ENCODE results near the gene RTTN. TPM values are rescaled to one million over a fixed set of nuclear protein-coding genes. Genes with fewer than 3 reads are reported as not detected.

RTTN gene
- total and polyA plus RNA-seq, 10 of the 15 experiments (the other 5 are each of a cell fraction or from before 2014, with no cell fraction given), result 9.4 to 36.6 (median 15.7) TPM

DNA sequence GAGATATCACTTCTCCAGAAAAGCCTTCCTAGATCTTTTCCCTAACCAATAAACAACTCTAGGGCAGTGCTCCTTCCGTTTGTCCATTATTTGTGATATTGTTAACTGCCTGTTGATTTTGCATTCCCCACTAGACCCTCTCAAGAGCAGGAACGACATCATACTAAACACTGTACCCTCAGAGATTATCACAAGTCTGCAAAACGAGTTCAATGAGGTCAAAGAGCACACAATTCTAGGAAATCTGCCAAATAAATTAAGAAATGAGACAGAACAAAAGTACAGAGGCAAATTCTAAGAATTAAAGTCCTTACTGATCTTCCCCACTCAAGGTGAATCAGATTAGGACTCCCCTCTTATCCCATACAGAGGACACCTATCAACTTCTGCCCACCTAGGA, 7.6 kb downstream of the RTTN start:
- peaks cover 7% of the 10 kb centered on the region for H3K79me2 ChIP-seq (ENCODE audit: control insufficient read depth, insufficient read depth, low read length)
- no peak for ATAC-seq
- 23% methylated on average over 3 of the region's 3 CpGs for WGBS (ENCODE audit: insufficient coverage, insufficient replicate concordance, low lambda C conversion rate, missing lambda C conversion rate)
- no peak overlapping the region for H3K4me2 ChIP-seq (ENCODE audit: control insufficient read depth, insufficient read depth)
- POLR2A ChIA-PET, result interaction anchor here (0.6 kb wide), 1 partner anchor 48 kb away, joined by 3 read pairs; no protein-coding TSS in a partner anchor
- H4K20me1 ChIP-seq (ENCODE audit: control insufficient read depth, insufficient read depth), result no peaks in the 10 kb centered on the region
- TF ChIP-seq CBX3 (IDR thresholded peaks at IDR 0.05; ENCODE audit: borderline replicate concordance, low read depth) (no peak), PAX5 (IDR thresholded peaks at IDR 0.05; ENCODE audit: borderline replicate concordance, low read depth, low read length) (no peak), DPF2 (IDR thresholded peaks at IDR 0.05) (no peak), NR2C1 (IDR thresholded peaks at IDR 0.05) (no peak), ZNF207 (IDR thresholded peaks at IDR 0.05; ENCODE audit: borderline replicate concordance) (no peak), SIX5 (IDR thresholded peaks at IDR 0.05; ENCODE audit: low read depth, low read length, severe bottlenecking) (no peak), PAX8 (IDR thresholded peaks at IDR 0.05) (no peak), KAT2A (conservative IDR thresholded peaks at IDR 0.05; ENCODE audit: control insufficient read depth, low read depth, low read length) (no peak), STAT3 (IDR thresholded peaks at IDR 0.05; ENCODE audit: low read depth, low read length) (no peak), NFIC (IDR thresholded peaks at IDR 0.05; ENCODE audit: low read depth, low read length) (no peak), ASH2L (IDR thresholded peaks at IDR 0.05; ENCODE audit: borderline replicate concordance, low read depth) (no peak), SP1 (IDR thresholded peaks at IDR 0.05; ENCODE audit: low read depth, low read length) (no peak)
- TF ChIP-seq, protein P1, sequence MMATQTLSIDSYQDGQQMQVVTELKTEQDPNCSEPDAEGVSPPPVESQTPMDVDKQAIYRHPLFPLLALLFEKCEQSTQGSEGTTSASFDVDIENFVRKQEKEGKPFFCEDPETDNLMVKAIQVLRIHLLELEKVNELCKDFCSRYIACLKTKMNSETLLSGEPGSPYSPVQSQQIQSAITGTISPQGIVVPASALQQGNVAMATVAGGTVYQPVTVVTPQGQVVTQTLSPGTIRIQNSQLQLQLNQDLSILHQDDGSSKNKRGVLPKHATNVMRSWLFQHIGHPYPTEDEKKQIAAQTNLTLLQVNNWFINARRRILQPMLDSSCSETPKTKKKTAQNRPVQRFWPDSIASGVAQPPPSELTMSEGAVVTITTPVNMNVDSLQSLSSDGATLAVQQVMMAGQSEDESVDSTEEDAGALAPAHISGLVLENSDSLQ (IDR thresholded peaks at IDR 0.05), result no peak
- TF ChIP-seq, protein P2, sequence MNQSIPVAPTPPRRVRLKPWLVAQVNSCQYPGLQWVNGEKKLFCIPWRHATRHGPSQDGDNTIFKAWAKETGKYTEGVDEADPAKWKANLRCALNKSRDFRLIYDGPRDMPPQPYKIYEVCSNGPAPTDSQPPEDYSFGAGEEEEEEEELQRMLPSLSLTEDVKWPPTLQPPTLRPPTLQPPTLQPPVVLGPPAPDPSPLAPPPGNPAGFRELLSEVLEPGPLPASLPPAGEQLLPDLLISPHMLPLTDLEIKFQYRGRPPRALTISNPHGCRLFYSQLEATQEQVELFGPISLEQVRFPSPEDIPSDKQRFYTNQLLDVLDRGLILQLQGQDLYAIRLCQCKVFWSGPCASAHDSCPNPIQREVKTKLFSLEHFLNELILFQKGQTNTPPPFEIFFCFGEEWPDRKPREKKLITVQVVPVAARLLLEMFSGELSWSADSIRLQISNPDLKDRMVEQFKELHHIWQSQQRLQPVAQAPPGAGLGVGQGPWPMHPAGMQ (IDR thresholded peaks at IDR 0.05; ENCODE audit: borderline replicate concordance), result no peak
- TF ChIP-seq, protein P3, sequence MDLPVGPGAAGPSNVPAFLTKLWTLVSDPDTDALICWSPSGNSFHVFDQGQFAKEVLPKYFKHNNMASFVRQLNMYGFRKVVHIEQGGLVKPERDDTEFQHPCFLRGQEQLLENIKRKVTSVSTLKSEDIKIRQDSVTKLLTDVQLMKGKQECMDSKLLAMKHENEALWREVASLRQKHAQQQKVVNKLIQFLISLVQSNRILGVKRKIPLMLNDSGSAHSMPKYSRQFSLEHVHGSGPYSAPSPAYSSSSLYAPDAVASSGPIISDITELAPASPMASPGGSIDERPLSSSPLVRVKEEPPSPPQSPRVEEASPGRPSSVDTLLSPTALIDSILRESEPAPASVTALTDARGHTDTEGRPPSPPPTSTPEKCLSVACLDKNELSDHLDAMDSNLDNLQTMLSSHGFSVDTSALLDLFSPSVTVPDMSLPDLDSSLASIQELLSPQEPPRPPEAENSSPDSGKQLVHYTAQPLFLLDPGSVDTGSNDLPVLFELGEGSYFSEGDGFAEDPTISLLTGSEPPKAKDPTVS (IDR thresholded peaks at IDR 0.05; ENCODE audit: low read depth, low read length), result no peak
- SMC1A ChIA-PET (ENCODE audit: uncharacterized antibody, unreplicated experiment), result no interaction called here
- RAD21 ChIA-PET (ENCODE audit: unreplicated experiment), result no interaction called here
- intact Hi-C loops (cut with micrococcal nuclease; ENCODE audit: unreplicated experiment) (loop anchor here (5.0 kb wide), 1 partner anchor 254 kb away; no protein-coding TSS in a partner anchor), in situ Hi-C loops (cut with MboI) (loop anchor here (5.0 kb wide), 1 partner anchor 234 kb away; no protein-coding TSS in a partner anchor)
- H2AFZ ChIP-seq (ENCODE audit: control insufficient read depth, low read depth, low read length), result no peak overlapping the region
- peaks cover 20% of the 10 kb centered on the region for H3K4me1 ChIP-seq (ENCODE audit: control insufficient read depth, insufficient read depth, low read length)
- no peak overlapping the region for H3K4me3 ChIP-seq
- no peak for DNase-seq (ENCODE audit: low read depth, low spot score)
- BruUV-seq (replicated peaks), result no TSS peak
- no peak for FAIRE-seq
- no peak overlapping the region; the same call in 1 of the 2 replicates for H3K27ac ChIP-seq (ENCODE audit: control insufficient read depth, insufficient read depth)
- H3K36me3 ChIP-seq (ENCODE audit: control insufficient read depth in 2 of 2, insufficient read depth in 2 of 2, low read length in 1 of 2), result peaks cover 0 to 19% of the 10 kb centered on the region in 2 experiments; a peak in 3 of 4 replicates
- no peak overlapping the region for H3K9ac ChIP-seq (ENCODE audit: control insufficient read depth, insufficient read depth, low read length)
- no peaks in the 10 kb centered on the region for H3K27me3 ChIP-seq (replicated peaks in 1 of 2; ENCODE audit: control insufficient read depth in 2 of 2, insufficient read depth in 2 of 2, low read length in 1 of 2)
- CTCF ChIA-PET, result interaction anchor here (1.5 to 8.6 kb wide), 2 partner anchors 236 to 293 kb away, joined by 5 to 154 read pairs; no protein-coding TSS in a partner anchor
- no peaks in the 10 kb centered on the region for H3K9me3 ChIP-seq (replicated peaks; ENCODE audit: control insufficient read depth, insufficient read depth, low read length)
